ENCODE results near the gene GSN. TPM values are rescaled to one million over a fixed set of nuclear protein-coding genes. Genes with fewer than 3 reads are reported as not detected.

Gene GSN
- polyA plus RNA-seq, 1 donor from 2014 or later, result 69.4 TPM

DNA sequence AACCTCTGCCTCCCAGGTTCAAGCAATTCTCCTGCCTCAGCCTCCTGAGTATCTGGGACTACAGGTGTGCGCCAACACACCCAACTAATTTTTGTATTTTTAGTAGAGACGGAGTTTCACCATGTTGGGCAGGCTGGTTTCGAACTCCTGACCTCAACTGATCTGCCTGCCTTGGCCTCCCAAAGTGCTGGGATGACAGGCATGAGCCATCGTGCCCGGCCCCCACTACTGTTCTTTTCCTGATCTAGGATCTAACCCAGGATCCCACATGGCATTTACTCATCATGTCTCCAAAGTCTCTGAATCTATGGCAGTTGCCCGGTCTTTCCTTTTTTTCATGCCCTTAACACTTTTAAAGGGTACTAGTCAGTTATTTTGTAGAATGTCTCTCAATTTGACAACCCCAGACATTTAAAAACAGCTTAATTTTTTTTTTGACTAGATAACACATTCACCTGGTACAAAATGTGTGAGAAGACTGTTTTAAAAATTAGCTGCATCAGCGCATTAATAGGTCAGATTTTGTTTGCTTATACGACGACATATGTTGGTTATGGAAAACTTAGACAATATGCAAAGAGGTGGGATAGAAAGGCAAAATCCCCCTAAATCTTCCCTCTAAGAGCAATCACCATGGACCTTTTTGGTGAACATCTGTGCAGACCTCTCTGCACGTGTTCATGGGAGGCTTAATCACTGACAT is 55.6 kb downstream of the GSN start:
- no peak overlapping the region for H3K27ac Mint-ChIP-seq
- H3K36me3 Mint-ChIP-seq, result peaks cover 9% of the 10 kb centered on the region
- H3K4me1 Mint-ChIP-seq, result peaks cover 0 to 1% (median 0%) of the 10 kb centered on the region in 3 donors
- H3K27me3 Mint-ChIP-seq, result no peaks in the 10 kb centered on the region
- no peaks in the 10 kb centered on the region for H3K9me3 Mint-ChIP-seq
- no peak overlapping the region for H3K4me3 Mint-ChIP-seq

- Mint-ChIP-seq H3K4me3 (no peak overlapping the region), H3K27me3 (no peaks in the 10 kb centered on the region), H3K27ac (no peak overlapping the region), H3K9me3 (no peaks in the 10 kb centered on the region), H3K36me3 (peaks cover 14% of the 10 kb centered on the region), H3K4me1 (peaks cover 0 to 1% (median 0%) of the 10 kb centered on the region in 3 donors)
These were observed 56.4 kb downstream of the GSN start for GRCh38 chr9:121324316-121324715.

DNA sequence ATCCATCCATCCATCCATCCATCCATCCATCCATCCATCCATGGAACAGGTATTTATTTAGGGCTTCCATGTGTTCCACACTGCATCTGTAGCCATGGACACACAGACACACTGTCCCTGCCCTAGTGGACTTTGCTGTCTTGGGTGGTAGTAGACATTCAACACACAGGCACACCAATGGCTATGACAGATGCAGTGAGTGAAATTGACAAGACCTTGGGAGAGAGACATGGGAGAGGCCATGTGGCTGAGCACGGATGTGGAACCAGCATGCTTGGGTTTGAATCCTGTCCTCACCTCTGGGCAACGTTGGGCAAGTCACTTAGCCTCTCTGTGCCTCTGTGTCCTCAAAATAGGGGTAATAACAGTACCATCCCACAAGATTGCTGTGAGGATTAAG is 56.8 kb downstream of the GSN start:
- Mint-ChIP-seq H3K4me1 (peaks cover 0 to 1% (median 0%) of the 10 kb centered on the region in 3 donors), H3K36me3 (peaks cover 14% of the 10 kb centered on the region), H3K27ac (no peak overlapping the region), H3K27me3 (no peaks in the 10 kb centered on the region), H3K4me3 (no peak overlapping the region), H3K9me3 (no peaks in the 10 kb centered on the region)

DNA sequence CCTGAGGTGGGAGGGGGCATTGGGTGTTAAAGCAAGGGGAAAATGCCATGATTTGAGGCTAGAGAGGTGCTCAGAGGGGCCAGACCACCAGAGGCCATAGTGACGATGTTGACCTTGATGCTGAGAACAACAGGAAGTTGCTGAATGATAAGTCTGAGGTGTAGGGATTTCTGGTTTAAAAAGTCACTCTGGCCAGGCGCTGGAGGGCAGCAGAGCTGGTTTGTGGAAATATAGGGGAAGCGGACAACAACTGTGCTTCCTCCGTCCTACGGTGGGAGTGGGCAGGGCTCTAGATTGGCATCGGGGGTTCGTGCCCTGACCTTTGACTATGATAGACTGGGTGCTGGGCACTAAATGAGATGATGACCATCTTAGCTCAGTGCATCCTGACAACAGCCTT is 57.4 kb downstream of the GSN start:
- no peaks in the 10 kb centered on the region for H3K4me1 Mint-ChIP-seq
- H3K36me3 Mint-ChIP-seq, result peaks cover 14% of the 10 kb centered on the region
- no peak overlapping the region for H3K4me3 Mint-ChIP-seq
- no peaks in the 10 kb centered on the region for H3K9me3 Mint-ChIP-seq
- H3K27me3 Mint-ChIP-seq, result no peaks in the 10 kb centered on the region
- no peak overlapping the region for H3K27ac Mint-ChIP-seq

GRCh38 chr9:121326130-121326838 is 58.3 kb downstream of the GSN start:
- no peak overlapping the region for H3K4me3 Mint-ChIP-seq
- H3K4me1 Mint-ChIP-seq, result peaks cover 0 to 2% (median 0%) of the 10 kb centered on the region in 3 donors
- no peaks in the 10 kb centered on the region for H3K27me3 Mint-ChIP-seq
- peaks cover 14% of the 10 kb centered on the region for H3K36me3 Mint-ChIP-seq
- no peak overlapping the region for H3K27ac Mint-ChIP-seq
- H3K9me3 Mint-ChIP-seq, result no peaks in the 10 kb centered on the region

- peaks cover 13% of the 10 kb centered on the region for H3K36me3 Mint-ChIP-seq
- no peak overlapping the region for H3K4me3 Mint-ChIP-seq
These were observed 59.1 kb downstream of the GSN start for GRCh38 chr9:121326901-121327613.

DNA sequence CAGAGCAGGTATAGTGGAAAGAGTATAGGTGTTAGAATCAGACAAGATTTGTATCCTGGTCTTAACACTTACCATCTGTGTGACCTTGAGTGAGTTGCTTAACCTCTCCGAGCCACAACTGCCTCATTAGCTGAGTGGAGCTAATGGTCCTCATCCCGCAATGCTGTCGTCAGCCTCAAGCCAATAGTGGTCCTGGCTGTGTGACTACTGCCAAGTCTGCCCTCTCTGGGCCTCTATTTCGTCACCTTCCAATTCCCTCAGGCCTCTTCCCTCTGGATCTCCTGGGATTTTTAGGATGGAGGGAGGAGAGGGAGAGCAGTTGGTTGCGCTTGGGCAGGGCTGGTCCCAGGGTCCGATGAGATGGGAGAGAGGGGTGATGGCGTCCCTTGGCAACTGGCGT is 60.5 kb downstream of the GSN start:
- peaks cover 14% of the 10 kb centered on the region for H3K36me3 Mint-ChIP-seq
- peaks cover 0 to 2% (median 0%) of the 10 kb centered on the region in 3 donors for H3K4me1 Mint-ChIP-seq

More at GRCh38 chr9:121326901-121327613, 59.1 kb downstream of the GSN start:
- peaks cover 0 to 2% (median 0%) of the 10 kb centered on the region in 3 donors for H3K4me1 Mint-ChIP-seq
- no peak overlapping the region for H3K27ac Mint-ChIP-seq
- no peaks in the 10 kb centered on the region for H3K27me3 Mint-ChIP-seq
- H3K9me3 Mint-ChIP-seq, result no peaks in the 10 kb centered on the region

GRCh38 chr9:121328876-121329681 is 61.1 kb downstream of the GSN start:
- peaks cover 10% of the 10 kb centered on the region for H3K36me3 Mint-ChIP-seq
- no peaks in the 10 kb centered on the region for H3K27me3 Mint-ChIP-seq

More for the DNA sequence above, 60.5 kb downstream of the GSN start:
- H3K27ac Mint-ChIP-seq, result no peak overlapping the region
- no peaks in the 10 kb centered on the region for H3K9me3 Mint-ChIP-seq
- no peak overlapping the region for H3K4me3 Mint-ChIP-seq
- H3K27me3 Mint-ChIP-seq, result no peaks in the 10 kb centered on the region

DNA sequence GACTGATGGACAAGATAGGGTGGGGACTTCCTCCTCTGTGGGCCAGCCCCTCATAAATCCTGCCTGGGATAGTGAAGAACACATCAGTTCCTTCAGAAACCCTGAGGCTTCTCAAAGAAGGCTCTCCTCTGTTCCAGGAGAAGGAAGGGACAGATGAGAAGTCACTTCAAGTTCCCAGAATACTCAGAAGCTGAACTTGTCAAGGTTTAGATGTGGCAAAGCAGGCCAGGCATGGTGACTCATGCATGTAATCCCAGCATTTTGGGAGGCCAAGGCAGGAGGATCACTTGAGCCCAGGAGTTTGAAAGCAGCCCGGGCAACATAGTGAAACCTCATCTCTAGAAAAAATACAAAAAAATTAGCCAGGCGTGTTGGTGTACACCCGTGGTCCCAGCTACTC is 63.6 kb downstream of the GSN start:
- no peaks in the 10 kb centered on the region for H3K27me3 Mint-ChIP-seq
- H3K27ac Mint-ChIP-seq, result no peak overlapping the region
- peaks cover 8% of the 10 kb centered on the region for H3K36me3 Mint-ChIP-seq
- H3K4me1 Mint-ChIP-seq, result peaks cover 2 to 7% (median 5%) of the 10 kb centered on the region in 3 donors
- H3K4me3 Mint-ChIP-seq, result no peak overlapping the region
- no peaks in the 10 kb centered on the region for H3K9me3 Mint-ChIP-seq

More at GRCh38 chr9:121328876-121329681, 61.1 kb downstream of the GSN start:
- Mint-ChIP-seq H3K9me3 (no peaks in the 10 kb centered on the region), H3K27ac (peak overlapping the region in 1 of 3 donors; percentile 53), H3K4me3 (no peak overlapping the region), H3K4me1 (peaks cover 0 to 2% (median 0%) of the 10 kb centered on the region in 3 donors)

- H3K4me3 Mint-ChIP-seq, result no peak overlapping the region
- peaks cover 8 to 13% (median 11%) of the 10 kb centered on the region in 3 donors for H3K4me1 Mint-ChIP-seq
- no peaks in the 10 kb centered on the region for H3K9me3 Mint-ChIP-seq
- no peak overlapping the region for H3K27ac Mint-ChIP-seq
- H3K36me3 Mint-ChIP-seq, result peaks cover 8% of the 10 kb centered on the region
- H3K27me3 Mint-ChIP-seq, result no peaks in the 10 kb centered on the region
These were observed 64.2 kb downstream of the GSN start for GRCh38 chr9:121331992-121332685.

DNA sequence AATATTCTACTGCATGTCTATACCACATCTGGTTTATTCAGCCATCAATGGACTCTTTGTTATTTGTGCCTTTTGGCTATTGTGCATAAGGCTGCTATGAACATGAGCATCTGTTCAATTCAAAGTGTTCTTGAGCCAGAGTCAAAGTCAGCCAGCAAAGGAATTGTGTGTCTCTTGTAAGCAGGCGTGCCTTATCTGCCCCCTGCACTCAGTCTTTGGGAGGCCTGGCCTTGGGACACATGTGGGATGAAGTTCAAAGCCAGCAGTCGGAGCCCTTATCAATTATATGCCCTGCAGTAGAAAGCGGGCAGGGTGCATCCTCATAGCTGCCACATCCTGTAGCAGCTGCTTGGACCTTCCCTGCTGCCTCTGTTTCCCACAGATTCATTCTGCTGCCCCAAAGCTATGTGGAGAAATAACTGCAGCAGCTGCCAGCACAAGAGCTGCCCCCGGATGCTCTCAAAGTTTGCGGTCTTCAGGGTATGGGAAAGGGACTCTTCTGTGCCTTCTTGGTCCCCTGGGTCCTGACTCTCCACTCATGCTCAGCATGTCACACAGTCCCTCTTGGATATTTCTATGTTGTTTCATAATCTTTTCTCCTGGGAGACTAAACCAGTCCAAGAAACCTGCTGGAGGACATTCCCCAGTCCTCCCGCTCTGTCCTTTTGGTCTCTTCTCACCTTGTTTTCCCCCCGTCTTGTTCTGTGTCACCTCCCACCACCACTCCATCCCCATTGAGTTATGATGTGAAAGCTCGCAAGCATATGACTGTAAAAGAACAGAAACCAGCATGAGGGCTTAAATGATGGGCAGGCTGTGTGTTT is 66.2 kb downstream of the GSN start:
- H3K27ac Mint-ChIP-seq, result no peak overlapping the region
- no peak overlapping the region for H3K4me3 Mint-ChIP-seq
- H3K4me1 Mint-ChIP-seq, result peaks cover 10 to 14% (median 11%) of the 10 kb centered on the region in 3 donors
- no peaks in the 10 kb centered on the region for H3K9me3 Mint-ChIP-seq
- no peaks in the 10 kb centered on the region for H3K27me3 Mint-ChIP-seq
- H3K36me3 Mint-ChIP-seq, result peaks cover 4% of the 10 kb centered on the region

DNA sequence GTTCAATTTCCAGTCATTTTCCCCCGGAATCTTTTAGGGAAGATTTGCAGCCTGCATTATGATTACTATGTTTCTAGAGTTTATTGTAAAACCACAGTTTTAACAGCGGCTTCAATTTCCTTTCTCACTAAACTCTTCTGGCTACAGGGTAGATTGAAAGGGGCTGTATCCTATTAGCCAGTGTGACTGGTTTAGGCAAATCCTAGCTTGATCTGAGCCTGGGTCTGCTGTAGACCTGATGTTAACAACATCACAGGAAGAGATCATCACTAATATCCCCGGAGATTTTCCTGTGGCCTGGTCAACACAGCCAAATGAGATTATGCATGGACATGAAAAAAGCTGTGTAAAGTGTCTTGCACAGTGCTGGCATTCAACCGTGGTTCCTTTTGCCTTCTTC is 68.7 kb downstream of the GSN start:
- Mint-ChIP-seq H3K4me1 (peaks cover 8 to 14% (median 11%) of the 10 kb centered on the region in 3 donors), H3K9me3 (no peaks in the 10 kb centered on the region), H3K27me3 (no peaks in the 10 kb centered on the region), H3K27ac (peak overlapping the region in 1 of 3 donors; percentile 68), H3K36me3 (peaks cover 6% of the 10 kb centered on the region), H3K4me3 (no peak overlapping the region)

GRCh38 chr9:121339437-121339836 is 71.5 kb downstream of the GSN start:
- Mint-ChIP-seq H3K36me3 (peaks cover 6% of the 10 kb centered on the region), H3K27ac (no peak overlapping the region), H3K9me3 (no peaks in the 10 kb centered on the region), H3K4me1 (peaks cover 8 to 14% (median 11%) of the 10 kb centered on the region in 3 donors), H3K4me3 (no peak overlapping the region), H3K27me3 (no peaks in the 10 kb centered on the region)
